ENCODE data around the gene LMAN1.

DNA sequence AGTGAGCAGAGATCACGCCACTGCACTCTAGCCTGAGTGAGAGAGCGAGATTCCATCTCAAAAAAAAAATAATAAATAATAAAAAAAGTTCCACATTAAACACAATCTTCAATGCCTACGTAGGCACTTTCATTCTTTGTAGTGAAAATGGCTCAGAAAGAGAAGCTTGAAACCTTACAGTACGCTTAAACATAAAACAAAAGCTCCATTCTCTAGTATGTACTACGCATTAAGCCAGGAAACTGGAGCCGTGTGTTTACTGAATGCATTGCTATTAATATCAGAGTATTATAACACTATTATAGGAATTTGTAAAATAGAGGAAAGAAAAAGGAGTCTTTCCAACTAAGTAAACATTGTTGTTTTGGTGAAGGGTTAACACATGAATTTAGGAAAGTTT is 41.3 kb upstream of the LMAN1 start:
- TF ChIP-seq CTCF (IDR thresholded peaks at IDR 0.05; ENCODE audit: insufficient read depth, low read length, poor library complexity, severe bottlenecking), result no peak
- TF ChIP-seq EZH2phosphoT487 (conservative IDR thresholded peaks at IDR 0.05; ENCODE audit: low read length), result no peak

Measured in SU-DHL-6 (cell line).